ENCODE results near the gene GPR161. TPM values are rescaled to one million over a fixed set of nuclear protein-coding genes. Genes with fewer than 3 reads are reported as not detected.

GPR161 gene
- total RNA-seq, 1 experiment from 2014 or later = 13.7 TPM

DNA sequence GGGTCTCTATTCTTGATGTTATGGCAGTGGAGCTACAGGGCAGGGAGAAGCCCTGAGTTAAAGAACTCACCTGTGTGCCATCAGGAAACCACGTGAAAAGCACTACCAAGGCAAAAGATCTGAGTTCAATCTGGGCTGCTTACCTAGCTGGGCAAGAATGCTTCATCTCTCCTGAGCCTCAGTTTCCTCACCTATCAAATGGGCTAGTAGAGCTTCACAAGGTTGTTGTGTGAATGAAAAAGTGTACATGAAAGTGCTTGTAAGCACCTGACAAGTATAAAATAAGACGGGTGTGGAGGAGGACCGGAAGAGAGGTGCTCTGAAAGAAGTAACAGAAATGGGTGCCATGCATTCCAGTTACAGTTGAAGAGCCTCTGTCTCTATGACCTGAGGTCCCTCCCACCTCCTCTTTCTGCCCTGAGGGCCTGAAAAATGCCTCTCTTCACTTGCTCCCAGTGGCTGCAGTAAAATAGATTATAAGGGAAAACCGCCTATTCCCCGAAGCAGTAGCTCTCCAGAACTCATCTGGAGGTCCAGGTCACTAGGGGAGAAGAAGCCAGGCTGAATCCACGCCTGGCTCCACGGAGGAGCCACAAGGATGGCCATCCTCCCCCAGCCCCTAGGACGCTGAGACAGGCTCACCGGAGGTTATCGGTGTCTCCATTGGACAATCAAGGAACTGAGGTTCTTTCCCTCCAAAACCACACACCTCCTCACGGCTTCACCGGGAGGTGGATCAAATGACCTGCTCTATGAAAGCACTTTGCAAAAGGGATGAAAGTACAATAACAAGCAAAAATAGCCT lies 1.4 kb downstream of the GPR161 start:
- Histone ChIP-seq H3K27ac (ENCODE audit: low read depth, low read length) (no peak overlapping the region), H3K9me2 (ENCODE audit: insufficient read depth) (no peaks in the 10 kb centered on the region), H3K79me2 (ENCODE audit: insufficient read depth, low read length) (no peaks in the 10 kb centered on the region; the same call in 1 of the 2 replicates), H3K4me2 (ENCODE audit: low read length) (peak overlapping the region; percentile 89), H3K4me3 (replicated peaks in 1 of 2; ENCODE audit: low read depth in 1 of 2, low read length in 2 of 2) (peak overlapping the region; percentile 61 to 66), H3K9ac (ENCODE audit: low read length) (peak overlapping the region; percentile 62), H4K20me1 (ENCODE audit: insufficient read depth) (no peaks in the 10 kb centered on the region), H2AFZ (ENCODE audit: low read depth, low read length, poor library complexity, severe bottlenecking) (peak overlapping the region; percentile 62), H3K9me3 (ENCODE audit: control insufficient read depth in 1 of 2, insufficient read depth in 1 of 2, low read depth in 1 of 2, low read length in 2 of 2) (no peaks in the 10 kb centered on the region), H3K36me3 (ENCODE audit: control insufficient read depth in 1 of 2, insufficient read depth in 2 of 2, low read length in 2 of 2) (no peaks in the 10 kb centered on the region), H3K27me3 (ENCODE audit: insufficient read depth, low read length) (no peaks in the 10 kb centered on the region), H3K4me1 (ENCODE audit: control insufficient read depth in 1 of 2, insufficient read depth in 2 of 2, low read length in 2 of 2) (peaks cover 11 to 26% of the 10 kb centered on the region in 2 experiments; a peak in 3 of 4 replicates)
- ATAC-seq = peak; percentile 32
- TSS peak; percentile 36 for BruUV-seq (replicated peaks)
- DNase-seq (ENCODE audit: low read depth, low spot score) = no peak
- RAD21 ChIA-PET (ENCODE audit: low non-redundant PET in 1 of 2, low total read pairs in 2 of 2, uncharacterized antibody in 2 of 2, unreplicated experiment in 2 of 2) = no interaction called here
- TF ChIP-seq TCF7L2 (IDR thresholded peaks at IDR 0.05; ENCODE audit: borderline replicate concordance, extremely low read depth, insufficient read depth, insufficient read length) = no peak
- intact Hi-C loops (cut with micrococcal nuclease) = no loop called here
- CTCF ChIA-PET = no interaction called here
- POLR2A ChIA-PET = no interaction called here

DNA sequence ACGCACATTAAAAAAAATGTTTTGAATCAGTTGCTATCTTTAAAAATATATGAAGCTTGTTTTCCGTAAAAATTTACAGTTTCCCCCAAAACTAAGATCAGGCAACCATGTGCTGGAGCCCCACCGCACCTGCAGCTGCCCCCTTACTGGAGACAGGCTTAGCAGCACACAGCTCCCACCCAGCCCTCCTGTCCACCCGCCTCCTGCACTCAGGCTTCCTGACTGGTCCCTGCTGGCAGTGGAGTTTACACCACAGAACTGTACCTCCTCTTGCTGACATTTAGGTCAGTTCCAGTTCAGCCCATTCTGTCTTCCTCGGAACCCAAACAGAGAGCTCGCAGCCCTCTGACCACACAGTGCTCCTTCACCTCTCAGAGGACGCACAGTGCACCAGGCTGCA lies 2.1 kb downstream of the GPR161 start:
- Histone ChIP-seq H3K4me1 (ENCODE audit: control insufficient read depth in 1 of 2, insufficient read depth in 2 of 2, low read length in 2 of 2) (peaks cover 11 to 26% of the 10 kb centered on the region in 2 experiments; a peak in 3 of 4 replicates), H2AFZ (ENCODE audit: low read depth, low read length, poor library complexity, severe bottlenecking) (no peak overlapping the region), H3K9me3 (ENCODE audit: control insufficient read depth in 1 of 2, insufficient read depth in 1 of 2, low read depth in 1 of 2, low read length in 2 of 2) (no peaks in the 10 kb centered on the region), H3K36me3 (ENCODE audit: control insufficient read depth in 1 of 2, insufficient read depth in 2 of 2, low read length in 2 of 2) (no peaks in the 10 kb centered on the region), H3K27ac (ENCODE audit: low read depth, low read length) (no peak overlapping the region), H4K20me1 (ENCODE audit: insufficient read depth) (no peaks in the 10 kb centered on the region), H3K4me2 (ENCODE audit: low read length) (no peak overlapping the region), H3K9ac (ENCODE audit: low read length) (no peak overlapping the region), H3K4me3 (replicated peaks in 1 of 2; ENCODE audit: low read depth in 1 of 2, low read length in 2 of 2) (no peak overlapping the region), H3K27me3 (ENCODE audit: insufficient read depth, low read length) (no peaks in the 10 kb centered on the region), H3K9me2 (ENCODE audit: insufficient read depth) (no peaks in the 10 kb centered on the region), H3K79me2 (ENCODE audit: insufficient read depth, low read length) (no peaks in the 10 kb centered on the region; the same call in 1 of the 2 replicates)
- ATAC-seq = no peak
- CTCF ChIA-PET = no interaction called here
- POLR2A ChIA-PET = no interaction called here
- RAD21 ChIA-PET (ENCODE audit: low non-redundant PET in 1 of 2, low total read pairs in 2 of 2, uncharacterized antibody in 2 of 2, unreplicated experiment in 2 of 2) = no interaction called here
- BruUV-seq (replicated peaks) = no TSS peak
- intact Hi-C loops (cut with micrococcal nuclease) = no loop called here
- TF ChIP-seq SP1 (IDR thresholded peaks at IDR 0.05; ENCODE audit: low read depth) = no peak
- no peak for TF ChIP-seq SIN3A (IDR thresholded peaks at IDR 0.05; ENCODE audit: low read depth)
- no peak for DNase-seq (ENCODE audit: low read depth, low spot score)
